ENCODE data around the gene CSRNP2. TPM values are rescaled to one million over a fixed set of nuclear protein-coding genes. Genes with fewer than 3 reads are reported as not detected.

Gene CSRNP2
- total and polyA plus RNA-seq, 2 of the 13 experiments (the other 11 are each of a cell fraction or from before 2014, with no cell fraction given), result 4.8 to 7.3 TPM

GRCh38 chr12:51083126-51083833 lies at the start of gene CSRNP2 (continued):
- TF ChIP-seq ZNF800 (CRISPR knock-in tag; IDR thresholded peaks at IDR 0.05) (peak; percentile 77; the same call in 1 of the 2 replicates), ZNF614 (CRISPR knock-in tag; IDR thresholded peaks at IDR 0.05; ENCODE audit: borderline replicate concordance) (0 out of 2 replicates have a peak, but pooled peaks have one; percentile 58), KLF16 (CRISPR knock-in tag; IDR thresholded peaks at IDR 0.05) (peak in 1 of 2 experiments; percentile 58; a peak in 1 of 4 replicates), TARDBP (CRISPR knock-in tag; IDR thresholded peaks at IDR 0.05) (no peak), ELK4 (CRISPR knock-in tag; IDR thresholded peaks at IDR 0.05; ENCODE audit: borderline replicate concordance) (no peak), SRSF9 (IDR thresholded peaks at IDR 0.05; ENCODE audit: borderline replicate concordance, insufficient read depth, low read depth, low read length, poor library complexity, severe bottlenecking) (no peak), ZNF670 (CRISPR knock-in tag; IDR thresholded peaks at IDR 0.05; ENCODE audit: borderline replicate concordance) (0 out of 2 replicates have a peak, but pooled peaks have one; percentile 22), SMAD3 (CRISPR knock-in tag; IDR thresholded peaks at IDR 0.05) (peak; percentile 48; the same call in 1 of the 2 replicates), ZNF678 (CRISPR knock-in tag; IDR thresholded peaks at IDR 0.05) (no peak), TIGD3 (CRISPR knock-in tag; IDR thresholded peaks at IDR 0.05; ENCODE audit: borderline replicate concordance) (no peak), ZC3H13 (CRISPR knock-in tag; IDR thresholded peaks at IDR 0.05) (peak; percentile 74), NKX3-1 (CRISPR knock-in tag; IDR thresholded peaks at IDR 0.05) (peak; percentile 42; the same call in 1 of the 2 replicates), RARA (CRISPR knock-in tag; IDR thresholded peaks at IDR 0.05) (no peak), ZNF501 (CRISPR knock-in tag; IDR thresholded peaks at IDR 0.05) (peak; percentile 52; the same call in 1 of the 2 replicates), AGO2 (optimal IDR thresholded peaks at IDR 0.05; ENCODE audit: low read depth, low read length) (peak; percentile 87), RAD51 (IDR thresholded peaks at IDR 0.05; ENCODE audit: borderline replicate concordance) (no peak), NFKB2 (CRISPR knock-in tag; IDR thresholded peaks at IDR 0.05; ENCODE audit: borderline replicate concordance) (no peak), SIX1 (CRISPR knock-in tag; IDR thresholded peaks at IDR 0.05; ENCODE audit: borderline replicate concordance) (no peak), KDM5B (CRISPR knock-in tag; IDR thresholded peaks at IDR 0.05; ENCODE audit: borderline replicate concordance) (peak; percentile 70)
- TF ChIP-seq, protein P1, sequence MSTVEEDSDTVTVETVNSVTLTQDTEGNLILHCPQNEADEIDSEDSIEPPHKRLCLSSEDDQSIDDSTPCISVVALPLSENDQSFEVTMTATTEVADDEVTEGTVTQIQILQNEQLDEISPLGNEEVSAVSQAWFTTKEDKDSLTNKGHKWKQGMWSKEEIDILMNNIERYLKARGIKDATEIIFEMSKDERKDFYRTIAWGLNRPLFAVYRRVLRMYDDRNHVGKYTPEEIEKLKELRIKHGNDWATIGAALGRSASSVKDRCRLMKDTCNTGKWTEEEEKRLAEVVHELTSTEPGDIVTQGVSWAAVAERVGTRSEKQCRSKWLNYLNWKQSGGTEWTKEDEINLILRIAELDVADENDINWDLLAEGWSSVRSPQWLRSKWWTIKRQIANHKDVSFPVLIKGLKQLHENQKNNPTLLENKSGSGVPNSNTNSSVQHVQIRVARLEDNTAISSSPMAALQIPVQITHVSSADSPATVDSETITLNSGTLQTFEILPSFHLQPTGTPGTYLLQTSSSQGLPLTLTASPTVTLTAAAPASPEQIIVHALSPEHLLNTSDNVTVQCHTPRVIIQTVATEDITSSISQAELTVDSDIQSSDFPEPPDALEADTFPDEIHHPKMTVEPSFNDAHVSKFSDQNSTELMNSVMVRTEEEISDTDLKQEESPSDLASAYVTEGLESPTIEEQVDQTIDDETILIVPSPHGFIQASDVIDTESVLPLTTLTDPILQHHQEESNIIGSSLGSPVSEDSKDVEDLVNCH (CRISPR knock-in tag; IDR thresholded peaks at IDR 0.05), result no peak
- TF ChIP-seq, protein P2, sequence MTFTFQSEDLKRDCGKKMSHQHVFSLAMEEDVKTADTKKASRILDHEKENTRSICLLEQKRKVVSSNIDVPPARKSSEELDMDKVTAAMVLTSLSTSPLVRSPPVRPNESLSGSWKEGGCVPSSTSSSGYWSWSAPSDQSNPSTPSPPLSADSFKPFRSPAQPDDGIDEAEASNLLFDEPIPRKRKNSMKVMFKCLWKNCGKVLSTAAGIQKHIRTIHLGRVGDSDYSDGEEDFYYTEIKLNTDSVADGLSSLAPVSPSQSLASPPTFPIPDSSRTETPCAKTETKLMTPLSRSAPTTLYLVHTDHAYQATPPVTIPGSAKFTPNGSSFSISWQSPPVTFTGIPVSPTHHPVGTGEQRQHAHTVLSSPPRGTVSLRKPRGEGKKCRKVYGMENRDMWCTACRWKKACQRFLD (CRISPR knock-in tag; IDR thresholded peaks at IDR 0.05; ENCODE audit: borderline replicate concordance), result no peak; the same call in 1 of the 2 replicates

Data from HepG2 (cell line).